ENCODE data around the gene STX10.

Gene STX10

GRCh38 chr19:13139633-13140311 is 10.4 kb downstream of the STX10 start:
- no peak for DNase-seq (ENCODE audit: low read depth in 2 of 2)

DNA sequence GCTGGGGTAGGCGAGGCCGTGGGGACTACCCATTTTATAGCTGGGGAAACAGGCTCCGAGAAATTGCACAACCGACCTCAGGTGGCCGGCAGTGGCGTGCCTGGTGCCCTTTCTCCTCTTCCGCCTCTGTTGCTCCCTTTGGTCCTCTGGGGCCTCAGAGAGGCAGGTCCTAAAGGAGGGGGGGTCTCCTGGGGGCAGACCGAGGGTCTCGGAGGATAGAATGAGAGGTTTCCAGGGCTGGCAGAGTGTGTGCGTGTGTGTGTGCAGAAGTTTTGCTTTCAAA is 11.3 kb downstream of the STX10 start:
- DNase-seq (ENCODE audit: low read depth in 2 of 2): no peak

DNA sequence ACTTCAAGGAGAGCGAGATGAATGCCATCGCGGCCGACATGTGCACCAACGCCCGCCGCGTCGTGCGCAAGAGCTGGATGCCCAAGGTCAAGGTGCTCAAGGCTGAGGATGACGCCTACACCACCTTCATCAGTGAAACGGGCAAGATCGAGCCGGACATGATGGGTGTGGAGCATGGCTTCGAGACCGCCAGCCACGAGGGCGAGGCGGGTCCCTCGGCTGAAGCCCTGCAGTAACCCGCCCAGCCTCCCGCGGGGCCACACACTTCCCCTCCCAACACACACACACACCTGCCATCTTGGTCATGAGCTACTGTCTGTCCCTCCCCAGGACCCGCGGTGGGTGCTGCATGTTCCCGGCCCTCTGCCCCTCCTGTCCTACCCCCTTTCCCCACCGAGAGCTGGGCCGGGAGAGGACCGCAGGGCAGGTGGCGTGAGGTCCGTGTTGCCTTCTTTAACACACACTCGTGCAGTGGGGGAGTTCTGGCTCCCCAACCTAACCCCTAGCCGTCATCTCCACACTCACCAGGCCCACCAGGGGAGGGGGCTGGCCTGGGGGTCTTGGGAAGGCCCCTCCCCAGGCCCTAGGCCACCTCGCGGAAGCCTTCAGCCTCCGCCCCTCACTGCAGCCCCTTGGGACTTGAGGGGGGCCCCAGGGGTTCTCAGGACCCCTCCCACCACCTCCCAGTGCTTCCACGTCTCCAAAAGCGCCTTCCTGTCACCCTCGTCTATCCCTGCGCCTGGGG is 11.8 kb downstream of the STX10 start:
- DNase-seq (ENCODE audit: low read depth in 2 of 2): no peak

DNA sequence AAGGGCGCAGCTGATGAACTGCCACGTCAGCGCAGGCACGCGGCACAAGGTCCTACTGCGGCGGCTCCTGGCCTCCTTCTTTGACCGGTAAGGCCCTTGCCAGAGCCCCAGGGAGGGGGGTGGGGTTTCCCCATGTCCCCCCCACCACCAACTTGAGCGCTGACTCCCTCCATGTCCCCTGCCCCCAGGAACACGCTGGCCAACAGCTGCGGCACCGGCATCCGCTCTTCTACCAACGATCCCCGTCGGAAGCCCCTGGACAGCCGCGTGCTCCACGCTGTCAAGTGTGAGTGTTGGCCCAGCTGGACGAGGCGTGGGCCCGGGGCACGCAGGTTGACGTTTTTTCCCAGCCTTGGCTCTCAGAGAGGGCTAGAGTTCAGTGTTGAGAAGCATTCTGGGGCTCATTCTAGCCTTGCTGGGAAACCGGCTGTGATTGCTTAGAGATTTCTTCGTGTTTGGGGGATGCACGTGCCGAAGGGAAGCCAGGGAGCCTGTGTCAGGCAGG is 12.8 kb downstream of the STX10 start:
- no peak for DNase-seq (ENCODE audit: low read depth in 2 of 2)

GRCh38 chr19:13135068-13136062 is 14.8 kb downstream of the STX10 start:
- DNase-seq (ENCODE audit: low read depth in 2 of 2): no peak

DNA sequence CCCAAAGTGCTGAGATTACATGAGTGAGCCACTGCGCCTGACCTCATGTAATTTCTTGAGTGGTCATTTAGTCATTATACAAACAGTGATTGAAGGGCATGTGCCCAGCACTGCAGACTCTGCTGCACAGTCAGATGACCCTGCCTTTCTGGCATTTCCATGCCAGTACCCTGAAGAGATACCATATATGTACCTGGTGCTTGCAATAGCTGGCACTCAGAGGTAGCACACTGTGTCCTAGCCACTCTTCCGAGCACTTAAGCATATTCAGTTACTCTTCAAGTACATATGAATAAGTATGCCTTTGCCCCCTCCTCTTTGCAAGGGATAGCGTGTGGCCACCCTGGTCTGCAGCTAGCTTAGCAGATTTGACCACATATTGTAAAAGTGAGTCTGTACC is 15.5 kb downstream of the STX10 start:
- DNase-seq (ENCODE audit: low read depth in 2 of 2): no peak

- no peak for DNase-seq (ENCODE audit: low read depth in 2 of 2)
These were observed 16.8 kb downstream of the STX10 start for GRCh38 chr19:13133241-13133870.

- peak; percentile 68 to 71 for DNase-seq (ENCODE audit: low read depth in 2 of 2)
These were observed 17.5 kb downstream of the STX10 start for GRCh38 chr19:13132471-13133180.

- no peak for DNase-seq (ENCODE audit: low read depth in 2 of 2)
These were observed 19.2 kb downstream of the STX10 start for GRCh38 chr19:13130886-13131490.

DNA sequence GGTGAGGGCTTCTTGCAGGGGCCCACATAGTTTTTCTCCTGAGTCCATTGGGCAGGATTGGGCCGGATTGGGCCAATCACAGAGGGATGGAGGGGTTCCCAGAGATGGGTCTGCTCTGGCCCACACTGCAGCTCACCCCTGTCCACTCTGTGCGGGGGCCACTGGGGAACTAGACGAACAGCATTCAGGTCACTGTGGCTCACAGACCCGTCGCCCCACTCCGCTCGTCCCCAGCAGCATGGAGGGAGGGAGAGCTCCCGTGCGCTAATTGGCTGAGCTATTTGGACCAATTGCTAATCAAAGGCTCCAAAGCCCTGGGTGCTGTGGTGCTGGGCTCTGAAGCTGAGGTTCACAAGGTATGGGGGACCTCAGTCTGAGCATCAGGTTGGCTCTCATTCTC is 20.8 kb downstream of the STX10 start:
- DNase-seq (ENCODE audit: low read depth in 2 of 2): no peak

DNA sequence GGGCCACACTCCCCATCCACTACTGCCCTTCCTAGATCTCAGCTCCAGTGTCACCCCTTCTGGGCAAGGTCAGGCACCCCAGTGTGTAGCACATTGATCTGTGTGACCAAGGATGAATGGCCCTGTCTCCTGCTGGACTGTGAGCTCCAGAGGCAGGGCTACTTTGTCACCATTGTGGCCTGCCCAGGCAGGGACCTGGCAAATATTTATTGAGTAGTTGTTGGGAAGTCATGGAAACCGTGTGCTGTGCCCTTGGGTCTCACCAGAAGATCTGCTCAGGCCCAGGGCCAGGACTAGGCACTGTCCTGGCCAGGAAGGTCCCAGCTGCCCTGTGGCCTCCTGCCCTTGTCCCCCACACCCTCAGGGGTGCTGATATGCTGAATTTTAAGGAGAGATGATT is 21.6 kb downstream of the STX10 start:
- DNase-seq (ENCODE audit: low read depth in 2 of 2): no peak

DNA sequence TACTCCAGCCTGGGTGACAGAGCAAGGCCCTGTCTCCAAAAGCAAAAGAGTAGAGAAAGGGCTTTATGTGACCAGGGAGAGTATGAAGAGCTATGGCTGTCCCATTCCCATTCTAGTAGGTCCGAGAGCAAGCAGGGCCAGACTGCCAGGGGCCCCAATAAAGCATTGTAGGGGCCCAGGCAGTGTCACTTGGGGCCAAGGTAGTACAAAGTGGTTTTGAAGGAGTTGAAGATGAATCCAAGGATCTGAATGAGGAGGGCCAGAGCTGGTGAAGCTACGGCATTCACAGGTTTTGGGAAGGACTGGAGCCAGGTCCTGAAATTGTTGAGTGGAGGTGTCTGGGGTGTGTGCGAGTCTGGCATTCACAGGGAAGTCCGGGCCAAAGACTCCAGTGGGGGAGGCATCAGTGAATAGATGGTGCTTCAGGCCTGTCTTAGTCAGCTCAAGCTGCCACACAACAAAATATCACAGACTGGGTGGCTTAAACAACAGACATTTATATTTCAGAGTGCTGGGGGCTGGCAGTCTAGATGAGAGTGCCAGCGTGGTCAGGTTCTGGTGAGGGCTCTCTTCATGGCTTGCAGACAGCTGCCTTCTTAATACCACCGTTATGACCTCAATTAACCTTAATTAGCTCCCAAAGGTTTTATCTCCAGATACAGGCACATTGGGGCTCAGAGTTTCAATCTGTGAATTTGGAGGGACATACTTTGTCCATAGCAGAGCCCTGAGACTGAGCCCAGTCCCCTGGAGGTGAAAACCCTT is 22.2 kb downstream of the STX10 start:
- DNase-seq (ENCODE audit: low read depth in 2 of 2): no peak

DNA sequence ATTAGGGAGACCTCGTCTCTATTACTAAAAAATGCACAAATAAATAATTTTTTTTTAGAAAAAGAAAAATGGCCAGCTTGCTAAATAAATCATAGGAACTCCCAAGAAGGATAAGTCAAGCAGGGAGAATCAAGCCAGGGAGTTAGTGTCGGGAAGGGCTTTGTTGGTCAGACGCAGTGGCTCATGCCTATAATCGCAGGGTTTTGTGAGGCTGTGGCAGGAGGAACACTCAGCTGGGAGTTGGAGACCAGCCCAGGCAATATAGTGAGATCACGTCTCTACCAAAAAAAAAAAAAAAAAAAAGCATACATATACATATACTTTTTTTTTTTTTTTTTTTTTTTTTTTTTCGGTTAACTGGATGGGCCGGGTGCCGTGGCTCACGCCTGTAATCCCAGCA is 23.1 kb downstream of the STX10 start:
- DNase-seq (ENCODE audit: low read depth in 2 of 2): no peak

DNA sequence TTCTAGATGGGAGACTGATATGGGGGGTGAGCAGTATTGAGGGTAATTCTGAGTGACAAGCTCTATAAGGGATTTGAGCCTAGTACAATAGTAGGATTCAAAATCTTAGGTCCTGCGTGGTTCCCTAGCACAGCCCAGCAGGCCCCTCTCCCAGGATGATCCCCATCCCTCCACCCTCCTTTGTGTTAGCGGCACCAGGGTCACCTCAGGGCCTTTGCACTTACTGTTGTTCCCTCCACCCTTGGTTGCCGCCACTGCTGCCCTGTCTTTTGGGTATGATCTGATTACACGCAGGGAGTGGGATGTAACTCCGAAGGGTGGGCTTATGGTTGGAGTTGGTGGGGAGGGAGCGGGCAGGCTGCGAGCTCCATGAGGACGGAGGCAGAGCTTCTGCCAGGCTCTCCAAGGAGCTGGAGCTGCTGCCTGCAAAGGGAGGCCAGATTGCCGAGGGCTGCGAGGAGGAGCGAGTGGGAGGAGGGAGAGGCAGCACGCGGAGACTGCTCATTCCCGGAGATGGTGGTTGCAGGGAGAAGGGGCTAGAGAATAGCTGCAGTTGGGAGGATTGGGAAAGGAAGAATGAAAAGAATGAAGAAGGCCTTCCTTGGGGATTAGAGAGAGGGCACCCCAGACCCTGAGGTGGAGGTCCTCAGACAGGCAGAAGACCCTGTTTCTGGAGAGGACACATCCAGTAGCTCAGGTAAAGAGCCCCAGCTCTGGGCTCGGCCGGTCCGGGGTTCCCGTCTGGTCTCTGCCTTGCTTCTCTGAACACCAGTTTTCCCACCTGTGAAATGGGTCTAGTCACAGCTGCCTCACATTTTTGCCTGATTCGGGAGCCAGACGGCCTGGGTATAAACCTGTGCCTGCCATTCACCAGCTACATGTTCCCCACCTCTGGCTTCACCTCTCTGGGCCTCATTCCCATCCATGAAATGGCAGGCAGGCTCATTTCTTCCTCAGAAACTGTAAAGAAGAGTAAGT is 26.9 kb downstream of the STX10 start:
- DNase-seq (ENCODE audit: low read depth in 2 of 2): no peak

DNA sequence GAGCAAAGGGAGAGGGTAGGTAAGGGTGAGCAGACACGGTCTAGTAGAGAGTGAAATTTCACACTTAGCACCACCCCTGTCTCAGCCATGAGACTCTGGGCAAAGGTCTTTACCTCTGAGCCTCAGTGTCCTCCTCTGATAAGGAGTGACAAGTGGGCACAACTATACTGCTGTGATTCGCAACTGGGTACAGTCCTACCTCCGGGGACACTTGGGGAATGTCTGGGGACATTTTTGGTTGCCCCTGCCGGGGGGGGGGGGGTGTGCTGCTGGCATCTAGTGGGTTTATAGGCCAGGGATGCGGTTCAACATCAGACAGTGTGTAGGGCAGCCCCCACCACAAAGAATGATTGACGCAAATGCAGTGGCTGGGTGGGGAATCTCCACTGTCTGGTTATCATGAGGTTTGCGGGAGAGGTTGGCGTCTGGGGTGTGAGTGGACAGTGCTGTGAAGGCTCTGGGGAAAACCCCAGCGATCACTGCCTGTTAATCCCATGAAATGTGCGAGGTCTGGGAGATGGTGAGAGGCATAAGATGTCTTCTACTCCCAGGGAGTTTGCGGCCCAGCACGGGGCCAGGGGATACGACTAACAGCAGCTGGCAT is 27.8 kb downstream of the STX10 start:
- DNase-seq (ENCODE audit: low read depth in 2 of 2): no peak

- no peak for DNase-seq (ENCODE audit: low read depth in 2 of 2)
These were observed 28.5 kb downstream of the STX10 start for GRCh38 chr19:13121551-13122274.

DNA sequence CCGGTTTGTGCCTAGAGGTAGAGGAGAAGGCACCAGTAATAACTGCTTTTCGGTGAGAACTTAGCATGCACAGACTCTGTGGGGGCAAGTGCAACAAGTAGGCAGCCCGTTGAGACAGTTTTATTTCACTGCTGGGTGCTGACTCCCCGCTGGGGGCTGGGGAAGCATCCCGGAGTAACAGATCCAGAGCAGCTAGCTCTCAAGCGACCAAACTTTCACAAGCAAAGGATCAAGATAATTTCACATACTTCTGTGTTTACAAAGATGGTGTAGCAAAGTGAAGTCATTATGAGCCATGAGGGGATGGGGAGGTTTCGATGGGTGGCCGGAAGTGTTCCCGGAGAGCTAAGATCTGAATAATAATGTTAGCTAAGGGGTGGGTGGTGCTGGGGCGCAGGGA is 29.4 kb downstream of the STX10 start:
- DNase-seq (ENCODE audit: low read depth in 2 of 2): no peak

GRCh38 chr19:13120031-13120430 is 30.1 kb downstream of the STX10 start:
- no peak for DNase-seq (ENCODE audit: low read depth in 2 of 2)

Data from stimulated activated CD8-positive, alpha-beta memory T cell treated with anti-CD3 and anti-CD28 coated beads, Interleukin-15, amount 100 ng/mL, for 48 hours (primary cell).